GM12878 (cell line): ENCODE data around the gene CORO1C.

ENCODE experiments used
- EZH2 ChIP-seq: IDR thresholded peaks from 2 replicates; pipeline ENCODE4 v1.6.1; 2012; ENCODE audit warnings: low read depth, mild to moderate bottlenecking, control low read depth, inconsistent platforms, low read length, borderline replicate concordance; ENCODE audit not compliant: control insufficient read depth
- FOS ChIP-seq: IDR thresholded peaks from 3 replicates; pipeline ENCODE4 v1.6.1; 2011; ENCODE audit warnings: borderline replicate concordance; ENCODE audit not compliant: insufficient read length; ENCODE audit errors: extremely low read depth

DNA sequence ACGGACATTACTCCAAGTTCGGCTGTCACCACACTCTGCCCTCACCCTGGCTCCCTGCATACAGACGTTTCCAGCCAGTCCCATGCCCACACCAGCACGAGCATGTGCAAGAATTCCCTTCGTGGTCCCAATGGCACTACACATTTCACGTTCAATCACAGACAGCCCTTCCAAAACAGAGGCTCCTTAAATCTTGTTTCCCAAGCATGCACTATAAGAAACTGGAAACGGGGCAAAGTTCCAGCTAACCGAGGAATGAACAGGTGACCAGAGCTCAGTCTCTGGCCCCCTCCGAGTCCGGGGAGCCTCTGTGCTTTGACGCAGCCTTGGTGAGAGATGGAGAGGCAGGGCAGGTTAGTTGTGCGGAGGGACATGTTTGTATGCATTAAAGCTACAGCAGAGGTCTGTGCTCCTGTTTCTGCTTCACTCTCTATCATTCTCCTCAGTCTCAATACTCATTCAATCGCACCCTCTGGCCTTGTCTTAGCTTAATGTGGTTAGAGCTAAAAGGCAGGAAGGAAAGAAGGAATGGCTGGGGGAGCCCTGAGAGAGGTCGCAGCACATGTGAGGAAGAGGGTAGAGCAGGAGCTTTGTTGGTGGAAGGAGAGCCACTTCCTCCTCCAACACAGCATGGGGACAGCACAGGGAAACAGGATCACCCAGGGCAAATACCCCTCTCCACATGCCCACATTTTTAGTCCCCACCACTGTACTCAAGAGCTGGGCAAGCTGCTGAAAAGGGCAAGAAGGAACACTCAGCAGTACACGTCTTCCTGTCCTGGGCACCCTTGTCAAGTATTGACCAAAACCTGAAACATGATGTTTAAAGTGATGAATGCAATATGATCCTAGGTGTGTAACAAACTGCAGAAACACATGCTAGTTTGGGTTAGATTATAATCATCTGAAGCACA lies 85.4 kb downstream of the CORO1C start:
- TF ChIP-seq EZH2 (no peak), FOS (no peak)
